GM19467 (cell line): Measurements from ENCODE around the gene FSTL5.

ENCODE experiments used
- ATAC-seq: cut with Tn5 transposase; IDR thresholded peaks from one replicate; pipeline ENCODE4 v1.9.1; 2021; ENCODE audit warnings: mild to moderate bottlenecking, moderate library complexity; ENCODE audit not compliant: unreplicated experiment

FSTL5 gene

GRCh38 chr4:161595230-161595771 lies 568.5 kb downstream of the FSTL5 start:
- ATAC-seq, result no peak

- ATAC-seq, result no peak
Observed at GRCh38 chr4:161585011-161585410, 578.8 kb downstream of the FSTL5 start.

GRCh38 chr4:161583549-161583948 lies 580.3 kb downstream of the FSTL5 start:
- no peak for ATAC-seq

GRCh38 chr4:161581262-161582230 lies 582.3 kb downstream of the FSTL5 start:
- no peak for ATAC-seq

- ATAC-seq, result no peak
Observed at GRCh38 chr4:161577579-161578301, 586.1 kb downstream of the FSTL5 start.

GRCh38 chr4:161573836-161574235 lies 590.0 kb downstream of the FSTL5 start:
- no peak for ATAC-seq

GRCh38 chr4:161564230-161564834 lies 599.5 kb downstream of the FSTL5 start:
- ATAC-seq, result no peak

GRCh38 chr4:161555689-161556660 lies 607.8 kb downstream of the FSTL5 start:
- no peak for ATAC-seq

GRCh38 chr4:161554372-161554990 lies 609.3 kb downstream of the FSTL5 start:
- ATAC-seq, result no peak

GRCh38 chr4:161546902-161547301 lies 616.9 kb downstream of the FSTL5 start:
- no peak for ATAC-seq

- ATAC-seq, result no peak
Observed at GRCh38 chr4:161540265-161540664, 623.5 kb downstream of the FSTL5 start.

- no peak for ATAC-seq
Observed at GRCh38 chr4:161538941-161539340, 624.9 kb downstream of the FSTL5 start.

- ATAC-seq, result no peak
Observed at GRCh38 chr4:161530710-161531109, 633.1 kb downstream of the FSTL5 start.

- no peak for ATAC-seq
Observed at GRCh38 chr4:161525121-161525520, 638.7 kb downstream of the FSTL5 start.

- no peak for ATAC-seq
Observed at GRCh38 chr4:161522031-161522430, 641.8 kb downstream of the FSTL5 start.

GRCh38 chr4:161519611-161520010 lies 644.2 kb downstream of the FSTL5 start:
- no peak for ATAC-seq

GRCh38 chr4:161517941-161518340 lies 645.9 kb downstream of the FSTL5 start:
- ATAC-seq, result no peak

GRCh38 chr4:161505141-161505540 lies 658.7 kb downstream of the FSTL5 start:
- ATAC-seq, result no peak

- ATAC-seq, result no peak
Observed at GRCh38 chr4:161498155-161498554, 665.6 kb downstream of the FSTL5 start.

- ATAC-seq, result no peak
Observed at GRCh38 chr4:161486461-161486860, 677.3 kb downstream of the FSTL5 start.
